T follicular helper cell (primary cell): Measurements from ENCODE around the gene ANO4.

ENCODE experiments used
- DNase-seq: peaks from one replicate; pipeline ENCODE4 v3.0.0-alpha.2; 2020; ENCODE audit warnings: low read depth
- total RNA-seq, 2 experiments: gene quantifications; one replicate each; lab custom pipeline; 2026; lab: John Stamatoyannopoulos, UW

Gene ANO4
- 0 reads per million in 2 experiments for total RNA-seq

DNA sequence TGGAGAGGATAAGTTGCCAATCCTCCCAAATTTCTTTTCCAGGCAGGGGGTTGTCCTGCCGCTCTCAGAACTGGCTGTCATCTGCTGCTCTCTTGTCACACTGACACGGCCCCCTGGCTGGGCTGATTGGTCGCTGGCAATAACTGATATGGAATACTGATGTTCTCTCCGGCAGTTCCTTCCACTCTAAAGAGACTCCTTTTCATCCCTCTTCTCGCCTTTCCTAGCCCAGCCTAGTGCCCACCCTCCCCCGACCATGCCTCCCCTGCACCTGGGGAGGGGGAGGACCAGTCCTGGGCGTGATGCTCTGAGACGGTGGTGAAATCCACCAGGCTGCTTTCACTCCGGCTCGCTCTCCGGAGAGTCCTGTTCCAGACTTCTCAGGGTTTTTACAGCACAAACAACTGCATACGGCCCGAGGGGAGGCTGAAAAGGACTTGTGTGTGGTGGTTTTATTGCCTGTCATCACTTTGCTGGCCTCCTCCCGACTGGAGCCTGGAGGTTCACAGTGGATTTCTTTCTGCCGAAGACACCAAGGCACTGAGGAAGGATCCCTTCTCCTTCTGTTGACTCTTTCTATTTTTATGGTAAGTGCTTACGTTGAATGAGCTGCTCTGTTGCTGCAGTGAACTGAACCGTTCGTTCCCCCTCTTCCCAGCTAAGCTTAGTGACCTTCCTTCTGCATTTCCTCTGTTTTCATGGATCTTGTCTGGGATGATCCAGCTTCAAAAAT, at the start of gene ANO4:
Gene ANO4, plus strand, starts transcription at position 336 of the 733 bp plus-strand sequence. CDS start 107,010 bp downstream, outside the sequence.
- DNase-seq = no peak

DNA sequence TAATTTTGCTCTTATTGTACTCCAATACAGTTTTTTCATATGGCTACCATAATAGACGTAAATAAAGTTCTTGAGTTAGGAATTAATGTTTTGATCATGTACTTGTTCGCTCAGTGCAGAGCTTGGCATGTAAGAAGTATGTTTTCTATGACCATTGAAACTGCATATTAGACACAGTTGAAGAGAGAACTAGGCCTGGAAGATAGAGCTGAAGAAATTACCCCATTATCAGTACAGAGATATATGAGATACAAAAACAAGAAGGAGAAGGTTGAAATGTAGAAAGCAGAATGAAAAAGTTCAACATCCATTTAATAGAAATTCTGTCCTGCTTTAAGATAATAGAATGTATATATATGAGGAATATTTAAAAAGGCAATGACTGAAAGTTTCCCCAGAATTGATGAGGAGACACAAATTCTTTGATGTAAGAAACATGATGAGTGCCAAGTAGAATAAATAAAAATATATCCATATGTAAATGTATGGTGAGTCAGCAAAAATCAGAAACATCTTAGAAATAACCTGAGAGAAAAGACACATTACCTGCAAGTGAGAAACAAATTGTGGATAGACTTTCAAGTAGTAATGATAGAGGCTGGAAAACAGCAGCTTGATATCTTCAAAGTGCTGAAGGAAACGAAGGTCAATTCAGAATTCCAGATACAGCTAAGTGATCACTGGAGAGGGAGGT, 49.1 kb upstream of the ANO4 start:
- no peak for DNase-seq

DNA sequence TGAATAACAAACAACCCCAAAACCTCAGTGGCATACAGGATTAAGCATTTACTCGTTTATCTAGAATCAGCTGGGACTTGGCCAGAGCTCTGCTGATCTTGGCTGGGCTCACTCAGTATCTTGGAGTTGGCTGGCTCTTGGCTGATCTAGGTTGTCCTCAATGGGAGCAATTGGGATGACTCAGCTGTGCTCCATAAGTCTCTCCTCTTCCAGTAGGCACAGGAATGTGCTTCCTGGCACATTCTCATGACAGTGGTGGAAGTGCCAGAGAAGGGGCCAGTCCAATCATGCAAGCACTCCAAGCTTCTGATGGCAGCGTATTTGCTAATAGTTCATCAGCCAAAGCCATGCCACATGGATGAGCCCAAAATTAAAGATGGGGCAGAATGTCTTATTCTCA, 41.7 kb upstream of the ANO4 start:
- DNase-seq = no peak

- DNase-seq = no peak
These were observed 40.7 kb upstream of the ANO4 start for GRCh38 chr12:100753837-100754236.

GRCh38 chr12:100755186-100755585, 39.4 kb upstream of the ANO4 start:
- no peak for DNase-seq

DNA sequence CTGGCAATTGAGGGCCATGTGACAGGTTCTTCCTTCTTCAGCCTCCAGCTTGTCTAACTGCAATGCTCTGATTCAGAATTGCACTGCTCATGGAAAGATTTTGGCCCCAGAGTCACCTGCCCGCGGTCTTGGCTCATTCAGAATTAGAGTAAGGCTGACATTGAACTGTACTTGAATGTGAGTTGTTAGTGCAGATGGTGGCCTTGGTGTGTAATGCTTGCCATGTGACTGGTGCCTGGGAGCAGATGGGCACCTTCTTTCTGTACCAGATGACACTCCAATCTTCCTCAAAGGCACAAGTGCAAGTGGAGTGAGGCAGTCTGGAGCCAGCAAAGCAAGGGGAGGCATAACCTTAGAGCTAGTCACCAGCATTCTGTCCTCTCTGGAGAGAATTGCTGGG, 36.5 kb upstream of the ANO4 start:
- DNase-seq = no peak

DNA sequence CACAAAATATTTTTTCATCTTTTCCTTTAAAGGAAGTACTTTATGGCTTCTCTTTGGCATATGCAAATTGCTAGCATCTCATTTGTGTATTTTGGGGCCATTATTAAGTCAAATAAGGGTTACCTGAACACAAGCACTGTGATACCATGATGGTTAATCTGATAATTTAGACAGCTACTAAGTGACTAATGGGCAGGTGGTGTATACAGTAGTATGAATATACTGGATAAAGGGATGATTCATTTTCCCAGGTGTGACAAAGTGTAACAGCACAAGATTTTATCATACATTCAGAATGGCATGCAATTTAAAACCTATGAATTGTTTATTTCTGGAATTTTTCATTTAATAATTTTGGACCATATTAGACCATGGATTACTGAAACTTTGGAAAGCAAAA, 27.2 kb upstream of the ANO4 start:
- DNase-seq = no peak

- no peak for DNase-seq
These were observed 26.6 kb upstream of the ANO4 start for GRCh38 chr12:100767950-100768349.

DNA sequence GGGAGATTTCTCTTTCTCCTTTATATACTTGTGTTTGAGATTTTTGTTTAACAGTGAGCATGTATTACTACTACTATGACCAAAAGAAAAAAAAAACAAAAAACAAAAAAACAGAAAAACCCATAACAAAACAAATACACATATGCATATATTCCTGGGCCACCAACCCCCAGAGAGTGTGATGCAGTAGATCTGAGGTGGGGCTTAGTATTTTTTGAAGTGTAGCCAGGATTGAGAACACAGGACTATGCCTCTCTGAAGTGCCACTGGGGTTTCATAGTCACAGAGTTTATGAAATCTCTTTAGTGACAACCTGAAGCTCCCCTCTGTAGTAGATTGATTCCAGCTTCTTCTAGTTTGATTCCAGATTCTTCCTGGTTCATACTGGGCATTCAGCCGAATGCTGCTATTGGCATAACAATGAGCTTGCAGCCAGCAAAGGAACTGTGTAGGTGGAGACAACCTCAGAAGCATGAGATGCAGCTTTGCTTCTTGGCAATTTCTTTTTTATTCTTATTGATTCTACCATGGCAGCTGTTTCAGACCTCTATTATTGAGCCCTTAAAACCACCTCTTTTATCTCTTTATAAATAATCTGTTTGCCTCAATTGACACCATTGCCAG, 15.5 kb upstream of the ANO4 start:
- no peak for DNase-seq

DNA sequence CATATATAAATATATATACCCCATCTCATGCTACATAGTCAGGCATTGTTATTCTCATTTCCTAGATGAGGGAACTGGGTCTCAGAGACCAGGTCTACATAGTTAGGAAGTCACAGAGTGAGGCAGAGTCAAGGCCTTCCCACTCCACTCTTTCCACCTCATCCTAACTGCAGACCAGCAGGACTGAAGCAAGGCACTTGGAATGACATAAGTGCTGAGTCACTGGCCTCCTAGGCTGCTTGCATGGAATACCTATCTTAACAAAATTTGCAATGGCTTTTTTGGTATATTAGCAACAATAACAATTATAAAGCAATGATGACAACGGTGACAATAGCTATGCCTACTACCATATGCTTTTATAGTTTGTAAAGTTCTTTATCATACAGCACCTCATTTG, 5.4 kb upstream of the ANO4 start:
- DNase-seq = no peak

GRCh38 chr12:100789975-100790374, 4.6 kb upstream of the ANO4 start:
- DNase-seq = no peak

DNA sequence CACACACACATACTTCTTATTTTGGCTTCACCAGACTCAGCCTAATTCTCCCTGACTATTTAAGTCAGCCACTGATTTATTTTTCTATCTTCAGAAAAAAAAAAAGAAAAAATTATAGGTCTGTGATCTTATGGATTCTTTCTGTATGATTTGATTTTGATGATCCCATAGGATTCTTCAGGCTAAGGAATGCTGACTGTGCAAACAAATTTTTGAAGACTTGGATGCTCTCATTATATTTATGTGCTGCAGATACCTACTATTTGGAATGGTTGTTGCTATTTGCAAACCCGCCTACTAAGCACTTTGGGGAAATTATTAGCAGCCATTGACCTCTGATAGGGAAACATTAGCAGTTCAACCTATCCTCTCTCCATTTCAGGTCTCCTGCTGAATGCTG, 4.0 kb upstream of the ANO4 start:
- no peak for DNase-seq

- DNase-seq = no peak
These were observed 1.4 kb upstream of the ANO4 start for GRCh38 chr12:100793182-100793581.

- DNase-seq = no peak
These were observed 711 bp downstream of the ANO4 start for GRCh38 chr12:100795174-100795799.

DNA sequence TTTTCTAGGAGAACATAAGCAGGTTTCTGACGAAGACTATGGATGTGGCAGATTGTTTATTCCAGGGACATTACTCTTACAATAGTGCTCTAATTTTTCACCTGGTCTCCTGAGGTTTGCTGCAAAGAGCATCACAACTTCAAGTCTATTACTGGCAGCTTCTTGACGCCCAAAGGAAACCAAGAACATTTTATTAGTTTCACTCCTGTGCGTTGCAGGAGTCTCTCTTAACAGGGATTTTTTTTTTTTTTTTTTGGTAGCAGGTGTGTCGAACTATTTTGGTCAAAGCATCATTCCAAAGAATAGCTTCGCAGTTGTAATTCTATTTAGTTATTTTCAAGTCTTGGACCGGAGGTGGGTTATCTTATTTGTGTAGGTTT, 1.2 kb downstream of the ANO4 start:
- DNase-seq = no peak

DNA sequence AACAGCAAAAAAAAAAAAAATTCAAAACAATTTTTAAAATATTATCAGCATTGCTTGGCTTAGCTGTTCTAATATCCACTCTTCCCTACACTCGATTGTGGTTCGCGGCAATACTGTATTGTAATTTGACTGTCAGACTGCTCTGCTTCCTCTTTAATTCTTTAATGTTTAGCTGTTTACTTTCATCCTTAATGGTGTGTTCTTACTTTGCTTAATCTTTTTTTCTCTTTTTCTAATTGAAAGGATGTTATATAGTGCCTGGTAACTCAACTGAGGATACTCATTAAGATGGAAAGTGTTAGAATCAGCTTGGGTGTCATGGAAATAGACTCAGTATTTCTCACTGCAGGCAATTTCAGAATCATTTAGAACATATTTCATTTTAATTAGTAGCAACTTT, 2.0 kb downstream of the ANO4 start:
- no peak for DNase-seq

GRCh38 chr12:100797246-100797645, 2.7 kb downstream of the ANO4 start:
- DNase-seq = no peak

DNA sequence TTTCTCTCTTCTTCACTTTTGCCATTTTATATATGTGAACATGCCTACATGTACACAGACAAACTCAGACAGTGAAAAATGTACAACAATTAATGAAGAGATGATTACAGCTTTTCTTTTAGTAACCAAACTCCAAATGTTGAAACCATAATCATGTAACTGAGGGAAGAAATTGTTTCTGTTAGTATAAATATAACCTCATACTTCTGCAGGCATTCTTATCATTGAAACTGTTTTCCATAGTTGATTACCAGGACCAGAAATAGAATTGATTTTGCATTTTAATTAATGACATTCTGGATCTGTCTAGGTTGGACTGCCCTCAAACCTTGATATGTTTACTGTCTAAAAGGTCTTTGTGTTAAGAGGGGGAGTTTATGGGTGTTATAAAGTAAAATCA, 3.2 kb downstream of the ANO4 start:
- no peak for DNase-seq

- no peak for DNase-seq
These were observed 3.9 kb downstream of the ANO4 start for GRCh38 chr12:100798286-100799160.

GRCh38 chr12:100799770-100800169, 5.2 kb downstream of the ANO4 start:
- DNase-seq = no peak

- DNase-seq = no peak
These were observed 6.1 kb downstream of the ANO4 start for GRCh38 chr12:100800723-100801122.

- DNase-seq = no peak
These were observed 6.7 kb downstream of the ANO4 start for GRCh38 chr12:100801320-100801719.
